ENCODE data around the gene ESPL1. TPM values are rescaled to one million over a fixed set of nuclear protein-coding genes. Genes with fewer than 3 reads are reported as not detected.

Gene ESPL1
- total and polyA plus RNA-seq, 8 donors, result 0.09 to 0.81 (median 0.32) TPM

DNA sequence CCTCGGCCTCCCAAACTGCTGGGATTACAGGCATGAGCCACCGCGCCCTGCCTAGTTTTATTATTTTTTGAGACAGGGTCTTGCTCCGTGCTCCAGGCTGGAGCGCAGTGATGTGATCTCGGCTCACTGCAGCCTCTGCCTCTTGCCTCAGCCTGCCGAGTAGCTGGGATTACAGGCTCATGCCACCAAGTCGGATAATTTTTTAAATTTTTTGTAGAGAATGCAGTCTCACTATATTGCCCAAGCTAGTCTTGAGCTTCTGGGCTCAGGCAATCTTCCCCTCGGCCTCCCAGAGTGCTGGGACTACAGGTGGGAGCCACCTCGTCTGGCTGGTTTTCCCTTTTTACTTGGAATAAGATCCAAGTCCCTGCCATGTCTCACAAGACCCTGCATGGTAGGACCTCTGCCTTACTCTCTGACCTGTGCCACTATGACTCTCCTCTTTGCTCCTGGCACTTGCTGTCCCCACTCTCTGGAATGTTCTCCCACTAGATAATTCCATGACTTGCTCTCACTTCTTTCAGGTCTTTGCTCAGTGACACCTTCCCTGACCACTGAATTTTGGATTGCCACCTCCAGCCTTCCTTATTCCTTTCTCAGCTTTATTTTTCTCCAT, 28.3 kb upstream of the ESPL1 start:
- no peaks in the 10 kb centered on the region for H3K4me1 ChIP-seq
- H3K27ac ChIP-seq, result no peak overlapping the region
- TF ChIP-seq, protein P1, sequence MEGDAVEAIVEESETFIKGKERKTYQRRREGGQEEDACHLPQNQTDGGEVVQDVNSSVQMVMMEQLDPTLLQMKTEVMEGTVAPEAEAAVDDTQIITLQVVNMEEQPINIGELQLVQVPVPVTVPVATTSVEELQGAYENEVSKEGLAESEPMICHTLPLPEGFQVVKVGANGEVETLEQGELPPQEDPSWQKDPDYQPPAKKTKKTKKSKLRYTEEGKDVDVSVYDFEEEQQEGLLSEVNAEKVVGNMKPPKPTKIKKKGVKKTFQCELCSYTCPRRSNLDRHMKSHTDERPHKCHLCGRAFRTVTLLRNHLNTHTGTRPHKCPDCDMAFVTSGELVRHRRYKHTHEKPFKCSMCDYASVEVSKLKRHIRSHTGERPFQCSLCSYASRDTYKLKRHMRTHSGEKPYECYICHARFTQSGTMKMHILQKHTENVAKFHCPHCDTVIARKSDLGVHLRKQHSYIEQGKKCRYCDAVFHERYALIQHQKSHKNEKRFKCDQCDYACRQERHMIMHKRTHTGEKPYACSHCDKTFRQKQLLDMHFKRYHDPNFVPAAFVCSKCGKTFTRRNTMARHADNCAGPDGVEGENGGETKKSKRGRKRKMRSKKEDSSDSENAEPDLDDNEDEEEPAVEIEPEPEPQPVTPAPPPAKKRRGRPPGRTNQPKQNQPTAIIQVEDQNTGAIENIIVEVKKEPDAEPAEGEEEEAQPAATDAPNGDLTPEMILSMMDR (IDR thresholded peaks at IDR 0.05), result no peak
- no peaks in the 10 kb centered on the region for H3K9me3 ChIP-seq
- WGBS, 2 donors, result 78 to 88% methylated on average over 10 of the region's 10 CpGs
- no peaks in the 10 kb centered on the region for H3K27me3 ChIP-seq
- no peak overlapping the region for H3K4me3 ChIP-seq
- ATAC-seq (no peak), FAIRE-seq (no peak), DNase-seq (no peak)
- intact Hi-C loops (cut with DNase I), result no loop called here
- no peaks in the 10 kb centered on the region for H3K36me3 ChIP-seq

DNA sequence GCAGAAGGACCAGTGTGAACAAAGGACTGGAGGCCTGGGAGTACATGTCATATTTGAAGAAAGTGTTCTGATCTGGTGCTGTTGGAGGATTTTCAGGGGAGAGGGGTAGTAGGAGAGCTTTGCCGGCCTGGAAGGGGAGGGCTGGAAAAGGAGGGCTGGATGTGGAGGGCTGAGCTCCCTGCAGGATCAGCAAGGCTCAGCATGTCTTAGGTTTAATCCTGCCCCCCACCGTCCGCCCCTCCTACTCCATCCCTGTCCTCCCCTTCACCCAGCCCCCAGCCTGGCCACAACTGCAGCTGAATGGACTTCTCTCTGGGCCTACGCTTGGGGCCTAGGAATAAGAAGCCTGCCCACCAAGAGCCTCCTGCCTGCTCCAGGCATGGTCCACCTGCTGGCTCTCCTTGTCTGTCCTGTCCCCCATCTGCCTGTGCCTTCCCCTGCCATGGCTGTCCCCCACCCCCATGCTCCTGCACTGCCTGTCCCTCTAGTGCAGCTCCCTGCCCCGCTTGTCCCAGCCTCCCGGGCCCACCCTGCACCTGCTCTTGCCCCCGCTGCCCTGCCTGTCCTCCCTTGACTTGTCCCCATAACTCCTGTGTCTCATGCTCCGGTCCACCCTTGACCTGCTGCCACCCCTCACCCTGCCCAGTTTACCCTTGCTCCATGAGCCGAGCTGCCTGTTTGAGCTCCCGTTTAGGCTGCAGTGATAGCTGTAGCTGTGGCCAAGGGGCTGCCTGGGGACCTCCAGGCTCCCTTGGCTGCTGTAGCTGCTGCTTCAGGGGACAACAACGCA, 26.3 kb upstream of the ESPL1 start:
- FAIRE-seq (no peak), ATAC-seq (no peak), DNase-seq (no peak)
- Histone ChIP-seq H3K27me3 (no peaks in the 10 kb centered on the region), H3K9me3 (no peaks in the 10 kb centered on the region), H3K27ac (no peak overlapping the region), H3K36me3 (no peaks in the 10 kb centered on the region), H3K4me1 (no peaks in the 10 kb centered on the region), H3K4me3 (no peak overlapping the region)
- TF ChIP-seq, protein P1 (IDR thresholded peaks at IDR 0.05), result no peak
- intact Hi-C loops (cut with DNase I), result no loop called here
- WGBS, 2 donors, result 65 to 66% methylated on average over 11 of the region's 11 CpGs

DNA sequence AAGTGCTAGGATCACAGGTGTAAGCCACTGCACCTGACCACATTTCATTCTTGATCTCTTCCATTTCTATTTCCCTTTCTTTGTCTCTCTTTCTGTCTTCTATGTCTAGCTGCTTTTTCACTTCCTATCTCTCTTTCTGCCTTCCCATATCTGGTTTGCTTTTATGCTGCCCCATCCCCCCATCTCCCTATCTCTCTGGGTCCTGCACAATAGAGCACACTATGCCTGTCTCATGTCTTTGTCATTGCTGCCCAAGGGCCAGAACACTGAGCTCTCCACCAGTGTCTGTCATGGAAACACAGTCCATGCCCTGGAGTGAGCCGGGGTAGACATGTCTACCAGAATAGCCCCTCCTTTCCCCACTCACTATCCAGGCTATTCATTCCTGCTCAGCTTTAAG, 23.8 kb upstream of the ESPL1 start:
- H3K4me1 ChIP-seq, result no peaks in the 10 kb centered on the region
- H3K27me3 ChIP-seq, result no peaks in the 10 kb centered on the region
- no peaks in the 10 kb centered on the region for H3K9me3 ChIP-seq
- DNase-seq, result no peak
- no peak for ATAC-seq
- intact Hi-C loops (cut with DNase I), result no loop called here
- H3K4me3 ChIP-seq, result no peak overlapping the region
- FAIRE-seq, result no peak
- TF ChIP-seq, protein P1 (IDR thresholded peaks at IDR 0.05), result no peak
- H3K27ac ChIP-seq, result no peak overlapping the region
- no peaks in the 10 kb centered on the region for H3K36me3 ChIP-seq
- 49 to 72% methylated on average over 1 of the region's 1 CpG for WGBS, 2 donors

DNA sequence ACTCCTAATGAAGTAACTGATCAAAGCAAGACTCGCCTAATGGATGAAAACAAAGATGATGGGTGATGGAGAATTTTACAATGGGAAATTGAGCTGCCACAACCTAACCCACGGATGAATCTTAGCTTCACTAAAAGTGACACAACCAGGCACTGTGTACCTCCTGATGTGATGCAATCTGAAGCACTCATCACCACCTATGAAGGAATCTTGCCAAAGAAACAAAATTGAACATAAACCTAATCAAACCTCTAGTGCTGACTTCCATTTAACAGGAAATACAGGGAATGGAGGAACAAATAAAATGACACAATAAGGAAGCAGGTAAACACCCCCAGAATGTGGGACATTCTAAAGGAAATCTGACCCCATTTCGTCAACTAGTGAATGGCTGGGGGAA, 22.8 kb upstream of the ESPL1 start:
- DNase-seq, result no peak
- Histone ChIP-seq H3K27me3 (no peaks in the 10 kb centered on the region), H3K36me3 (no peaks in the 10 kb centered on the region), H3K9me3 (no peaks in the 10 kb centered on the region), H3K4me1 (no peaks in the 10 kb centered on the region), H3K27ac (no peak overlapping the region), H3K4me3 (no peak overlapping the region)
- TF ChIP-seq, protein P1 (IDR thresholded peaks at IDR 0.05), result no peak
- WGBS, 2 donors, result 63 to 76% methylated on average over 3 of the region's 3 CpGs
- FAIRE-seq, result no peak
- intact Hi-C loops (cut with DNase I), result no loop called here
- ATAC-seq, result no peak
